Body of pancreas (tissue), 4 donors: ENCODE data around the gene PHF3.

Experiments
- CTCF ChIP-seq, 7 experiments: fragments of 450-650 bp in 4 of 7; fragments of 200-600 bp in 3 of 7; sonication (generic) in 3 of 7; IDR thresholded peaks; one replicate each; pipeline ENCODE4 v1.5.1; 2016 to 2019; ENCODE audit warnings: antibody characterized with exemption in 7 of 7
- POLR2A ChIP-seq, 3 donors: fragments of 450-650 bp; IDR thresholded peaks; one replicate each; pipeline ENCODE4 v1.6.1; 2016; ENCODE audit warnings: antibody characterized with exemption in 3 of 3, mild to moderate bottlenecking in 2 of 3

- TF ChIP-seq CTCF (IDR thresholded peaks at IDR 0.05) = no peak
- no peak for TF ChIP-seq POLR2A (IDR thresholded peaks at IDR 0.05)
Observed at GRCh38 chr6:63683071-63683603, 47.5 kb downstream of the PHF3 start.
